ENCODE results near the gene NFATC2. TPM values are rescaled to one million over a fixed set of nuclear protein-coding genes. Genes with fewer than 3 reads are reported as not detected.

Gene NFATC2
- total and polyA plus RNA-seq, 8 donors: 5.3 to 12.3 (median 8.5) TPM

GRCh38 chr20:51503376-51503775 is 39.1 kb downstream of the NFATC2 start:
- no peaks in the 10 kb centered on the region for H3K9me3 ChIP-seq
- no peak overlapping the region for H3K27ac ChIP-seq
- intact Hi-C loops (cut with DNase I): no loop called here
- no peak overlapping the region for H3K4me3 ChIP-seq
- ATAC-seq (no peak), DNase-seq (no peak)
- TF ChIP-seq CTCF (IDR thresholded peaks at IDR 0.05): no peak
- no peaks in the 10 kb centered on the region for H3K27me3 ChIP-seq
- H3K36me3 ChIP-seq: no peaks in the 10 kb centered on the region
- H3K4me1 ChIP-seq: peaks cover 0 to 2% of the 10 kb centered on the region in 2 donors

- H3K4me3 ChIP-seq: no peak overlapping the region
- H3K9me3 ChIP-seq: no peaks in the 10 kb centered on the region
- H3K27ac ChIP-seq: no peak overlapping the region
- no peak for TF ChIP-seq CTCF (IDR thresholded peaks at IDR 0.05)
- intact Hi-C loops (cut with DNase I): no loop called here
- peaks cover 8 to 26% of the 10 kb centered on the region in 2 donors for H3K4me1 ChIP-seq
- no peak for DNase-seq
- no peaks in the 10 kb centered on the region for H3K36me3 ChIP-seq
- no peaks in the 10 kb centered on the region for H3K27me3 ChIP-seq
- no peak for ATAC-seq
Observed at GRCh38 chr20:51500936-51501335, 41.6 kb downstream of the NFATC2 start.

GRCh38 chr20:51500311-51500710 is 42.2 kb downstream of the NFATC2 start:
- intact Hi-C loops (cut with DNase I): no loop called here
- TF ChIP-seq CTCF (IDR thresholded peaks at IDR 0.05): no peak

GRCh38 chr20:51498765-51499540 is 43.6 kb downstream of the NFATC2 start:
- DNase-seq (no peak), ATAC-seq (no peak)
- H3K4me1 ChIP-seq: peaks cover 8 to 43% of the 10 kb centered on the region in 2 donors
- H3K27ac ChIP-seq: no peak overlapping the region
- H3K36me3 ChIP-seq: no peaks in the 10 kb centered on the region
- no peaks in the 10 kb centered on the region for H3K9me3 ChIP-seq
- intact Hi-C loops (cut with DNase I): no loop called here
- TF ChIP-seq CTCF (IDR thresholded peaks at IDR 0.05): no peak
- no peaks in the 10 kb centered on the region for H3K27me3 ChIP-seq
- no peak overlapping the region for H3K4me3 ChIP-seq

More at GRCh38 chr20:51500311-51500710, 42.2 kb downstream of the NFATC2 start:
- no peaks in the 10 kb centered on the region for H3K9me3 ChIP-seq
- H3K36me3 ChIP-seq: no peaks in the 10 kb centered on the region
- H3K27me3 ChIP-seq: no peaks in the 10 kb centered on the region
- no peak overlapping the region for H3K4me3 ChIP-seq
- peak; percentile 70 for ATAC-seq
- peaks cover 8 to 29% of the 10 kb centered on the region in 2 donors for H3K4me1 ChIP-seq
- H3K27ac ChIP-seq: no peak overlapping the region
- no peak for DNase-seq

GRCh38 chr20:51497542-51498467 is 44.7 kb downstream of the NFATC2 start:
- no peaks in the 10 kb centered on the region for H3K27me3 ChIP-seq
- ATAC-seq (no peak), DNase-seq (no peak)
- no peaks in the 10 kb centered on the region for H3K9me3 ChIP-seq
- peak overlapping the region in 1 of 2 donors; percentile 45 for H3K27ac ChIP-seq
- H3K4me1 ChIP-seq: peaks cover 12 to 52% of the 10 kb centered on the region in 2 donors
- intact Hi-C loops (cut with DNase I): no loop called here
- no peaks in the 10 kb centered on the region for H3K36me3 ChIP-seq
- no peak overlapping the region for H3K4me3 ChIP-seq
- TF ChIP-seq CTCF (IDR thresholded peaks at IDR 0.05): no peak

All from left lung (tissue), 10 donors.